ENCODE data around the gene TTC17. TPM values are rescaled to one million over a fixed set of nuclear protein-coding genes. Genes with fewer than 3 reads are reported as not detected.

The TTC17 gene
- total and polyA plus RNA-seq, 2 of the 4 experiments (the other 2 are of a cell fraction) = 56.3 to 61.3 TPM

- dilution Hi-C loops (cut with HindIII; ENCODE audit: low sequenced_read_pairs, unreplicated experiment) = no loop called here
- H3K27ac ChIP-seq (ENCODE audit: insufficient read depth, low read length) = no peak overlapping the region
- CTCF ChIA-PET = no interaction called here
Measured at GRCh38 chr11:43493431-43493830, 134.7 kb downstream of the TTC17 start.

More at GRCh38 chr11:43493431-43493830, 134.7 kb downstream of the TTC17 start:
- H3K36me3 ChIP-seq (ENCODE audit: control insufficient read depth, insufficient read depth, low read length) = peaks cover 30% of the 10 kb centered on the region
- H2AFZ ChIP-seq (replicated peaks; ENCODE audit: low read length, poor library complexity) = no peak overlapping the region
- H3K9me3 ChIP-seq (ENCODE audit: control insufficient read depth, insufficient read depth, low read length) = no peaks in the 10 kb centered on the region
- H2BK5ac ChIP-seq (ENCODE audit: low read depth, low read length, poor library complexity, severe bottlenecking) = no peak overlapping the region
- intact Hi-C loops (cut with micrococcal nuclease) = no loop called here
- H4K91ac ChIP-seq (ENCODE audit: insufficient read depth, low read depth, low read length) = no peak overlapping the region
- WGBS, 2 experiments (ENCODE audit: extremely low coverage in 2 of 2, insufficient read length in 1 of 2) = no CpG with 5 or more reads among the region's 5 CpGs
- no peak overlapping the region for H2AK9ac ChIP-seq (replicated peaks; ENCODE audit: low read depth, low read length, poor library complexity)
- no peak overlapping the region for H4K5ac ChIP-seq (ENCODE audit: low read depth, low read length)
- H2BK120ac ChIP-seq (ENCODE audit: low read depth, low read length) = no peak overlapping the region
- no peaks in the 10 kb centered on the region for H3K27me3 ChIP-seq (ENCODE audit: control insufficient read depth, insufficient read depth, low read length)
- ATAC-seq (ENCODE audit: low read depth) = no peak
- H3K9ac ChIP-seq (ENCODE audit: low read depth, low read length) = no peak overlapping the region
- POLR2A ChIA-PET (ENCODE audit: unreplicated experiment) = no interaction called here
- no peak overlapping the region for H3K4ac ChIP-seq (ENCODE audit: low read depth, low read length)
- no peak overlapping the region for H3K14ac ChIP-seq (replicated peaks; ENCODE audit: low read depth, low read length)
- in situ Hi-C loops (cut with MboI; ENCODE audit: low sequenced_read_pairs) = no loop called here
- no peaks in the 10 kb centered on the region for H3K9me1 ChIP-seq (ENCODE audit: insufficient read depth, low read length)
- TF ChIP-seq MAFK (IDR thresholded peaks at IDR 0.05; ENCODE audit: low read depth, low read length) = no peak
- no peak for TF ChIP-seq MAZ (IDR thresholded peaks at IDR 0.05; ENCODE audit: borderline replicate concordance, low read depth, low read length)
- no peak for TF ChIP-seq CTCF (conservative IDR thresholded peaks at IDR 0.05; ENCODE audit: low read depth, low read length)
- TF ChIP-seq CHD1 (IDR thresholded peaks at IDR 0.05; ENCODE audit: low read depth, low read length) = no peak
- TF ChIP-seq USF2 (IDR thresholded peaks at IDR 0.05; ENCODE audit: low read depth, low read length) = no peak
- no peak for TF ChIP-seq CEBPB (IDR thresholded peaks at IDR 0.05; ENCODE audit: low read depth, low read length)
- no peak for TF ChIP-seq RAD21 (IDR thresholded peaks at IDR 0.05; ENCODE audit: low read length)
- TF ChIP-seq RFX5 (IDR thresholded peaks at IDR 0.05; ENCODE audit: low read depth, low read length) = no peak
- TF ChIP-seq SMC3 (IDR thresholded peaks at IDR 0.05; ENCODE audit: low read depth, low read length) = no peak
- TF ChIP-seq MXI1 (IDR thresholded peaks at IDR 0.05; ENCODE audit: borderline replicate concordance, low read depth, low read length) = no peak
- TF ChIP-seq ELK1 (IDR thresholded peaks at IDR 0.05; ENCODE audit: borderline replicate concordance, low read depth, low read length) = no peak
- BruUV-seq (replicated peaks) = no TSS peak
- no peak overlapping the region for H4K8ac ChIP-seq (ENCODE audit: low read depth in 2 of 2, low read length in 2 of 2)
- no peaks in the 10 kb centered on the region for H4K20me1 ChIP-seq (ENCODE audit: insufficient read depth, low read length)
- no peak overlapping the region for H2BK15ac ChIP-seq (ENCODE audit: low read depth, low read length)
- H3K79me1 ChIP-seq (ENCODE audit: low read depth in 1 of 2, low read length in 2 of 2) = no peaks in the 10 kb centered on the region
- H2BK20ac ChIP-seq (ENCODE audit: low read depth, low read length) = no peak overlapping the region
- H3K56ac ChIP-seq (ENCODE audit: extremely low read depth, insufficient read depth, low read length) = no peak overlapping the region
- H3K4me3 ChIP-seq (ENCODE audit: insufficient read depth, low read depth, low read length) = no peak overlapping the region
- no peaks in the 10 kb centered on the region for H3K4me1 ChIP-seq (ENCODE audit: control insufficient read depth, insufficient read depth, low read length)
- H2AK5ac ChIP-seq (ENCODE audit: low read depth, low read length) = no peak overlapping the region
- no peak for DNase-seq
- H3K4me2 ChIP-seq (ENCODE audit: low read depth, low read length) = no peak overlapping the region
- no peak overlapping the region for H3K23ac ChIP-seq (ENCODE audit: low read depth, low read length)
- no peak overlapping the region for H3K18ac ChIP-seq (ENCODE audit: low read depth, low read length)
